Mucosa of descending colon (tissue), 3 donors: ENCODE results near the gene DBX1. TPM values are rescaled to one million over a fixed set of nuclear protein-coding genes. Genes with fewer than 3 reads are reported as not detected.

Experiments
- ATAC-seq: fragments of 200-7000 bp; cut with Tn5 transposase; one replicate; pipeline ENCODE4 v1.9.1; 2020; ENCODE audit warnings: mild to moderate bottlenecking, moderate library complexity
- DNase-seq, 3 donors: peaks; one replicate each; pipeline ENCODE4 v3.0.0-alpha.2; 2020
- H3K36me3 ChIP-seq: fragments of 200-600 bp; one replicate; pipeline ENCODE4 v1.8.0; 2021; ENCODE audit warnings: low read depth, mild to moderate bottlenecking
- H3K4me1 ChIP-seq: fragments of 200-600 bp; one replicate; pipeline ENCODE4 v1.8.0; 2021; ENCODE audit warnings: low read depth, mild to moderate bottlenecking
- H3K4me3 ChIP-seq: fragments of 200-600 bp; one replicate; pipeline ENCODE4 v1.8.0; 2021; ENCODE audit warnings: mild to moderate bottlenecking
- H3K9me3 ChIP-seq: fragments of 200-600 bp; one replicate; pipeline ENCODE4 v1.8.0; 2021; ENCODE audit warnings: mild to moderate bottlenecking
- intact Hi-C, 2 donors: fragments of 100-400 bp; cut with DNase I in 1 of 2; cut with micrococcal nuclease in 1 of 2; formaldehyde crosslinking; loops; one replicate each; pipeline versions ENCODE4 v1.11.0 to v1.11.1; 2022; cut with DNase I, micrococcal nuclease
- total RNA-seq, 3 donors: library from RNA; stranded (reverse); fragmentation: NEBNext Ultra II Directional in 2 of 3; extraction: Animal tissue kit (Norgen Biotek cat#: 25700) in 2 of 3; gene quantifications; one replicate each; pipeline versions ENCODE4 v1.2.1 to v1.2.4, GENCODE V29; 2021 to 2023
- TF ChIP-seq, protein P1 (sequence below): fragments of 200-600 bp; IDR thresholded peaks from one replicate; pipeline ENCODE4 v1.8.0; 2022; ENCODE audit warnings: antibody characterized with exemption, mild to moderate bottlenecking
- donor health status: DM: no; HTN: no; CAD: no; lungs with moderate emphysema.
- donor health status: DM: no; HTN: no; CAD: no.
- donor health status: DM: no; HTN: yes; CAD: no.

DBX1 gene
- total RNA-seq, 3 donors from 2014 or later: not detected

DNA sequence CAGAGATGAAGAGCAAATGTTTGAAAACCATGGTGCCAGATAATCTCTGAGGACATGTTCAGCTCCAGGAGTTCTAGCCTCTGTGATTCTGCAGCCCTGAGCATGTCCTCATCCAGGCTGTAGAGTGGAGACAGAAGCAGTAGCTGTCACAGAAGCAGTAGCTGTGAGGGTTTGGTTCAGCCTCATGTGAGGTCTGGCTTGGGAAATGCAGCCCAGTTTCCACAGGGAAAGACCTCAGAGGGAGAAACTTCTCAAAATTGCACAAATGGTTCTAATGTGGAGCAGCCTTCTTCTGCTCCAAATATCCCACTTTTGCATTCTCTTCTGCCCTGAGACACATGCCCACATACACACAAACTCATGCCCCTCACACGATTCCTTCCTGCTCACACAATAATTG is 48.4 kb downstream of the DBX1 start:
- DNase-seq (no peak), ATAC-seq (no peak)
- Histone ChIP-seq H3K9me3 (no peaks in the 10 kb centered on the region), H3K36me3 (no peaks in the 10 kb centered on the region), H3K4me1 (peaks cover 3% of the 10 kb centered on the region), H3K4me3 (no peak overlapping the region)
- intact Hi-C loops: loop anchor here in 1 of 2 donors (1.0 kb wide), 1 partner anchor 161 kb away; no protein-coding TSS in a partner anchor
- TF ChIP-seq, protein P1, sequence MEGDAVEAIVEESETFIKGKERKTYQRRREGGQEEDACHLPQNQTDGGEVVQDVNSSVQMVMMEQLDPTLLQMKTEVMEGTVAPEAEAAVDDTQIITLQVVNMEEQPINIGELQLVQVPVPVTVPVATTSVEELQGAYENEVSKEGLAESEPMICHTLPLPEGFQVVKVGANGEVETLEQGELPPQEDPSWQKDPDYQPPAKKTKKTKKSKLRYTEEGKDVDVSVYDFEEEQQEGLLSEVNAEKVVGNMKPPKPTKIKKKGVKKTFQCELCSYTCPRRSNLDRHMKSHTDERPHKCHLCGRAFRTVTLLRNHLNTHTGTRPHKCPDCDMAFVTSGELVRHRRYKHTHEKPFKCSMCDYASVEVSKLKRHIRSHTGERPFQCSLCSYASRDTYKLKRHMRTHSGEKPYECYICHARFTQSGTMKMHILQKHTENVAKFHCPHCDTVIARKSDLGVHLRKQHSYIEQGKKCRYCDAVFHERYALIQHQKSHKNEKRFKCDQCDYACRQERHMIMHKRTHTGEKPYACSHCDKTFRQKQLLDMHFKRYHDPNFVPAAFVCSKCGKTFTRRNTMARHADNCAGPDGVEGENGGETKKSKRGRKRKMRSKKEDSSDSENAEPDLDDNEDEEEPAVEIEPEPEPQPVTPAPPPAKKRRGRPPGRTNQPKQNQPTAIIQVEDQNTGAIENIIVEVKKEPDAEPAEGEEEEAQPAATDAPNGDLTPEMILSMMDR: no peak

DNA sequence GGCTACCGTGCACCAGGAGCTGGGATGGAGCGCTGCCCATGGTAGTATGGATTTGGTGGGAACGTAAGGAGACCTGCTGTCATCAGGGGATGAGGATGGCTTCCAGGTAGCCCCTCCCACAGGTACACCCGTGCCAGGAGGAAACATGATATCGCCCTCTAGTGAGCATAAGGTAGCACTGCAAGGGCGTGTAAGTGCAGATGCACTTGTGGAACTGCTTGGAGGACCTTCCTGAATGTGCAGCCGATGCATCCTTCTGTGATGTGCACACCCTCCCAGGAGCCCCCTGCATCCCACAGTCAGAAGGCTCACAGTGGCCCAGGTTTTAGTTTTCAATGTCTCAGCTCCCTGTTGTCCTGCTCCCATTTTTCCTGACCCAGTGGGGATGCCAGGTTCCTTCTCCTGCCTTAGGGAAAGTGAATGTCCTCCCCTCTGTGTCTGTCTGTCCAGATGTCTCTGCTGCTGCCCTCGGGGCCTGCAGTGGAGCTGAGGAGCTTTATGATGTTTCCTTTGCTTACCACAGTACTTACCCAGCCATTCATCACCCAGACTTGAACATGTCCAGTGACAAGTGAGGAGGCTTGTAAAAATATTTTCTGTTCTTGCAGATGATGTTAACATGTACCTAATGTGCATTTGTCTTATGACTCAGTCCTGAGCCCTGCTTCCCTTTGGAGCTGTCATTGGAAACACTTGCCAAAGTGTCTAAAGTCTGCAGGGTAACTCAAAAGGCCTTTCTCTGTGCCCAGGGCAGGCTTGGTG is 49.2 kb downstream of the DBX1 start:
- TF ChIP-seq, protein P1: peak; percentile 74
- H3K4me3 ChIP-seq: no peak overlapping the region
- intact Hi-C loops: loop anchor here in 1 of 2 donors (1.0 kb wide), 1 partner anchor 160 kb away; no protein-coding TSS in a partner anchor
- no peaks in the 10 kb centered on the region for H3K9me3 ChIP-seq
- H3K36me3 ChIP-seq: no peaks in the 10 kb centered on the region
- H3K4me1 ChIP-seq: peaks cover 3% of the 10 kb centered on the region
- DNase-seq (peak in 2 of 3 donors; percentile 46 to 79), ATAC-seq (peak; percentile 77)

DNA sequence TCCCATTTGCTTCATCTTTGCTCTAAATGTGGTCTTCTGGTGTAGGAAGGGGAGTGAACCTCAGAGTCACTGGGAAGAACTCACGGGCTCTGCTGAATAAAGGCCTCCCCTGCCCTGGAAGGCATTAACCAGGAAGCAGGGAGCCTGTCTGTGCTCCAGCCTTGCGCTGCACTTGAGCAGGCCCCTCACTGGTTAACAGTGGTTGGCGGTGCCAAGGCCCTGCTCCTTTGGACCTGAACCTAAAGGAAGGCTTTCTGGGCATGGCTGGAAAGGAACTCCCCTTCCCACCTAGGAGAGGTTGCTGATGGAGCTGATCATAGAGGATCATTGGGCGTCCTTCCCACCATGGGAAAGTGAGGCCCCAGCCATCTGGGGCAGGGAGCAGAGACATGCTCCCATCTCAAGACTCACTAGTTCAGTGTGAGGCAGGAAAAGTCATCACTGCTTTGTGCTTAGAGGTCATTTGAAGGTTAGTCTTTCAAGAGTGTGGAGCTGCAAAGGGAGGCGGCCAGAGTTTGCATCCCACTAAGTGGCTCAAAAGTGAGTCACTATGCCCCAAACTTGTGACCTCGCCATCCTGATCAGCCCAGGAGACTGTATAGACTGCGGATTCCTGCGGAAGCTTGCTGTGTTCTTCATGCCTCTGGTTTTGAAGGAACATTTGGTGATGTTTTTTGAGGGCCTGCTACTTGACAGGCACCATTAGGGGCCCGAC is 50.4 kb downstream of the DBX1 start:
- Histone ChIP-seq H3K9me3 (no peaks in the 10 kb centered on the region), H3K36me3 (no peaks in the 10 kb centered on the region), H3K4me1 (peaks cover 3% of the 10 kb centered on the region), H3K4me3 (no peak overlapping the region)
- TF ChIP-seq, protein P1: no peak
- intact Hi-C loops: no loop called here
- ATAC-seq (no peak), DNase-seq (no peak)

Other genes starting within 250 kb of the DBX1 start
- 100 to 1,000 TPM in 2 of 3 donors, 10 to 100 TPM in 1; 72.6 to 148 (median 129) TPM for gene HTATIP2, start 203.2 kb upstream of the DBX1 start, total RNA-seq
- gene PRMT3, start 227.2 kb upstream of the DBX1 start, total RNA-seq: 10 to 100 TPM; 11.6 to 12.7 (median 11.8) TPM